Epithelial cell of esophagus (primary cell): ENCODE measurements around the gene PLA2G4D.
A peak's percentile ranks its signal among the peaks of the same experiment; 100 is the strongest.

Experiments
- DNase-seq: peaks from one replicate; pipeline ENCODE4 v3.0.0; 2010; ENCODE audit warnings: low read depth
- H3K4me3 ChIP-seq: 2 replicates; pipeline ENCODE4 v1.5.1; 2011; ENCODE audit warnings: mild to moderate bottlenecking, low read length, control low read depth
- TF ChIP-seq, protein P1 (sequence below): IDR thresholded peaks from 2 replicates; pipeline ENCODE4 v1.5.1; 2011; ENCODE audit warnings: low read depth, mild to moderate bottlenecking, low read length, control low read depth, inconsistent platforms; ENCODE audit not compliant: insufficient read depth; ENCODE audit errors: missing control alignments

Gene PLA2G4D

DNA sequence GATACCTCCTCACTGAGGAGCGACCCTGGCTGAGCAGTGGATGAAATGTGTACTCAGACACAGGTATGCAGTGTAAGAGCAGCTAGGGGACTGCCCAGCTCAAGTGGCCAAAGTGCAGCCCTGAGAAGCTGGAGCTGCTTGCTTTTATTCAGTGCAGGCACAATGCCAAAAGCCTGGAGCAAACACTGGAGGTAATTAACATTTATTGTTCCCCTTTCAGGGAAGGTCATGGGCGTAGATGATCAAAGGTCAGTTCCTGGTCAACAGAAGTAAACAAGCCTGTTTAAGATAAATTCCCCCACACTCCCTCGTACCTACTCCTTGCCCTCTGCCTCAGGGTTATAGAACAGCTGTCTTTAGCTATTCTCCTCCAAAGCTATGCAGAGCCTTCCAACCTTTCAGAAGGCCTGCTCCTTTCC lies 44.6 kb upstream of the PLA2G4D start:
- no peak for DNase-seq
- TF ChIP-seq, protein P1, sequence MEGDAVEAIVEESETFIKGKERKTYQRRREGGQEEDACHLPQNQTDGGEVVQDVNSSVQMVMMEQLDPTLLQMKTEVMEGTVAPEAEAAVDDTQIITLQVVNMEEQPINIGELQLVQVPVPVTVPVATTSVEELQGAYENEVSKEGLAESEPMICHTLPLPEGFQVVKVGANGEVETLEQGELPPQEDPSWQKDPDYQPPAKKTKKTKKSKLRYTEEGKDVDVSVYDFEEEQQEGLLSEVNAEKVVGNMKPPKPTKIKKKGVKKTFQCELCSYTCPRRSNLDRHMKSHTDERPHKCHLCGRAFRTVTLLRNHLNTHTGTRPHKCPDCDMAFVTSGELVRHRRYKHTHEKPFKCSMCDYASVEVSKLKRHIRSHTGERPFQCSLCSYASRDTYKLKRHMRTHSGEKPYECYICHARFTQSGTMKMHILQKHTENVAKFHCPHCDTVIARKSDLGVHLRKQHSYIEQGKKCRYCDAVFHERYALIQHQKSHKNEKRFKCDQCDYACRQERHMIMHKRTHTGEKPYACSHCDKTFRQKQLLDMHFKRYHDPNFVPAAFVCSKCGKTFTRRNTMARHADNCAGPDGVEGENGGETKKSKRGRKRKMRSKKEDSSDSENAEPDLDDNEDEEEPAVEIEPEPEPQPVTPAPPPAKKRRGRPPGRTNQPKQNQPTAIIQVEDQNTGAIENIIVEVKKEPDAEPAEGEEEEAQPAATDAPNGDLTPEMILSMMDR, result no peak

DNA sequence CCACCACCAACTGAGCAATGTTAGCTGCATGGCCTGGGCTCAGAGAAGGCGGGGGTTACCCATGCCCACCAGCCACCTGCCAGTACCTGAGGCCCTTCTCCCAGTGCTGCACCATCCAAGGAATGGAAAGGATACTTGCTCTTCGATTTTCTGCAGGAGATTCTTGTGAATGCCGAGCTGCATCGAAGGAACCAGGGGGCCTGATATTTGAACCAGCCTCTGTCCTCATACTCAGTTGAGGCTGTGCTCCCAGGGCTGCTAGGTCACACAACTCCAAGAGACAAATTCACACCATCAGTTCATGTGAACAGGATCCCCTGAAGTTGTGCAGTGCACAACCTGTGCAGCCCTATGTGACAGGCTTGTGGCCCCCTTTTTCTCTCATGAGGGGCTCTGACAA lies 44.0 kb upstream of the PLA2G4D start:
- DNase-seq, result no peak

More for the DNA sequence above, 44.6 kb upstream of the PLA2G4D start:
- H3K4me3 ChIP-seq, result no peak overlapping the region

DNA sequence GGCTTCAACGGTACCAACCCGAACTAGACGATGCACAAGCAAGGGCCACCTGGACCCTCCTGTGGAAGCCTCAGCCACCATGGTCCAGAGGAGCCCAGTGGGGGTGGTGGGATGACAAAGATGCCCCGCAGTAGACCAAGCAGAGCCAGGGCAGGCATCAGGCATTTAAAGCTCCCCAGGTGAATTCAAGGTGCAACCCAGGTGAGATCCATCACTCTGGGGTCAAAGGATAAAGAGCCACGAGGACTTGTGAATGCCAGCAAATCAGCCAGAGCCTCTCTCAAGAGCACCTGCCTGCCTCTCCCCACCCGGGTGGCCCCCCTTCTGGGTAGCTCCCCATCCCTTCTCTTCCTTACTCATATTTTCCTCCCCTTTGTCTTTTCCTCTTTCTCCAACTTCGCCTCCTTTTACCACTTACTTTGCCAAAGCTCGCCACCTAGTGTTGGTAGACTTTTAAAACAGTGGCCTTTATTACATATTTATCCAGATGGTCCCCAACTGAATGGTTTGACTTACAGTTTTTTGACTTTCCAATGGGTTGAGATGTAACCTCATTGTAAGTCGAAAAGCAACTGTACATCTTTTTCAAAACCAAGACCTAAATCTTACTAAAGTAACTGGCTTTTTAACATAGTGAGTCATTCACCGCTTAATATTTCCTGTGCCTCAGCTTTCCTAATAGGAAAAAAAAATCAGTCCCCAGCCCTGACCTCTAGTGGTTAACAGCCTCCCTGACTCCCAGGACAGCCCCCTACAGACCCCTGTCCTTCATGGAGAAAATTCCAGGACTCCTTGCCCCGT lies 43.3 kb upstream of the PLA2G4D start:
- TF ChIP-seq, protein P1, result peak; percentile 62
- DNase-seq, result peak; percentile 62
- no peak overlapping the region for H3K4me3 ChIP-seq

More for the DNA sequence above, 44.0 kb upstream of the PLA2G4D start:
- no peak overlapping the region for H3K4me3 ChIP-seq
- TF ChIP-seq, protein P1, result no peak

DNA sequence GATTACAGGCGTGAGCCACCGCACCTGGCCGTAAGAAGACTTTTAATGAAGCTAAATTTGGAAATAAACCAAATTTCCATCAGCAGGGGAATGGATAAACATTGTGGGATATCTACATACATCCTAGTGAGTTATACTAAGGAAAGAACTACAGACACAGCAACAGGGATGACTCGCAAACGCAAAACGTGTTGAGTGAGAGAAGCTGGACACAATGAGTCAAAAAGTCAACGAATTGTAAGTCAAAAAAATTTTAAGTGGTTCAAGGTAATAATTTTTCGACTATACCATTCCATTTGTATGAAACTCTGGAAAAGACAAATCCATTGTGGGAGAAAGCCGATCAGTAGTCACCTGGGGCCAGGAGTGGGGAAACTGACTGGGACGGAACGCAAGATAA lies 42.2 kb upstream of the PLA2G4D start:
- TF ChIP-seq, protein P1, result no peak
- H3K4me3 ChIP-seq, result no peak overlapping the region
- no peak for DNase-seq

DNA sequence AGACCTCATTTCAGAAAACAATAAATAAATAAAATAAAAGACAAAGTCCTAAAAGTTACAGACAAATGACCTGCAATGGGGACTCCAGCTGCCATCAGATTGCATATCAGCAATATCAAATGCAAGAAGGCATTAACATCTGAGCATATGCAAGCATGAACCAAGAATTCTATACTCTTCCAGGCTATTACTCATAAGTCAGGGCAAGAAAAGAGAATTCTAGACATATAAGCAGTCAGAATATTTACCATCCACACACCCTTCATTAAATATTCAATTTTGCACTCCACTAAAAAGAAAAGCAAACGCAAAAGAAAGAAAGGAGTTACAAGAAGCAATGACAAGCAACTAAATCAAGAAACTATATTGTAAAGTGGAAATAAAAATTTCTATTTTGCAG lies 41.0 kb upstream of the PLA2G4D start:
- TF ChIP-seq, protein P1, result no peak
- DNase-seq, result no peak
- no peak overlapping the region for H3K4me3 ChIP-seq

DNA sequence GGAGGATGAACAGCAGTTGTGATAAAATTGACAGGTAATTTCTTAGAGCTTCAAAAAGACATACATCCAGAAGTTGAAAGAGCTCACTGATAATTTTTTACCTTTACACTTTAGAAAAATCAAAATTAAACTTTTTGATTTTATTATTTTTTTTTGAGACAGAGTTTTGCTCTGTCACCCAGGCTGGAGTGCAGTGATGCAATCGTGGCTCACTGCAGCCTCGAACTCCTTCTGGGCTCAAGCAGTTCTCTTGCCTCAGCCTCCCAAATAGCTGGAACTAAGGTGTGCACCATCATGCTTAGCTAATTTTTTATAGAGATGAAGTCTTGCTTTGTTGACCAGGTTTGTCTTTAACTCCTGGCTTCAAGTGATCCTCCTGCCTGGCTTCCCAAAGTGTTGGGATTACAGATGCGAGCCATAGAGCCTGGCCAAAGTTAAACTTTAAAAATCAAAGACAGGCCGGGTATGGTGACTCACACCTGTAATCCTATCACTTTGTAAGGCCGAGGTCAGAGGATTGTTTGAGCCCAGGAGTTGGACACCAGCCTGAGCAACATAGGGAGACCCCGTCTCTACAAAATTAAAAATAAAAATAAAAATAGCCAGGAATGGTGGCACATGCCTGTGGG lies 40.4 kb upstream of the PLA2G4D start:
- H3K4me3 ChIP-seq, result no peak overlapping the region
- DNase-seq, result no peak
- TF ChIP-seq, protein P1, result no peak
